ENCODE data around the gene RIN3. TPM values are rescaled to one million over a fixed set of nuclear protein-coding genes. Genes with fewer than 3 reads are reported as not detected.

RIN3 gene
- total RNA-seq, 2 donors from 2014 or later: 47.4 to 54.2 TPM

- no peak for TF ChIP-seq CTCF (IDR thresholded peaks at IDR 0.05)
- ATAC-seq (ENCODE audit: insufficient number of reproducible peaks, low FRiP score, low read depth): no peak
- H3K9me3 ChIP-seq: no peaks in the 10 kb centered on the region
- peaks cover 9 to 38% of the 10 kb centered on the region in 2 donors for H3K4me1 ChIP-seq (ENCODE audit: control insufficient read depth in 1 of 2, low read depth in 2 of 2)
- DNase-seq (ENCODE audit: low spot score): no peak
- H3K36me3 ChIP-seq: no peaks in the 10 kb centered on the region
- no peak overlapping the region for H3K27ac ChIP-seq
- no peaks in the 10 kb centered on the region for H3K27me3 ChIP-seq (replicated peaks; ENCODE audit: insufficient read depth)
- H3K4me3 ChIP-seq: no peak overlapping the region
These were observed 10.2 kb downstream of the RIN3 start for GRCh38 chr14:92523752-92524151.

GRCh38 chr14:92524602-92525185 lies 11.1 kb downstream of the RIN3 start:
- no peak overlapping the region for H3K4me3 ChIP-seq
- no peak for TF ChIP-seq CTCF (IDR thresholded peaks at IDR 0.05)
- no peak overlapping the region for H3K27ac ChIP-seq
- no peak for ATAC-seq (ENCODE audit: insufficient number of reproducible peaks, low FRiP score, low read depth)
- peaks cover 9 to 30% of the 10 kb centered on the region in 2 donors for H3K4me1 ChIP-seq (ENCODE audit: control insufficient read depth in 1 of 2, low read depth in 2 of 2)
- H3K27me3 ChIP-seq (replicated peaks; ENCODE audit: insufficient read depth): no peaks in the 10 kb centered on the region
- no peak for DNase-seq (ENCODE audit: low spot score)
- no peaks in the 10 kb centered on the region for H3K9me3 ChIP-seq
- no peaks in the 10 kb centered on the region for H3K36me3 ChIP-seq

- DNase-seq (ENCODE audit: low spot score) (no peak), ATAC-seq (ENCODE audit: insufficient number of reproducible peaks, low FRiP score, low read depth) (no peak)
- TF ChIP-seq CTCF (IDR thresholded peaks at IDR 0.05): no peak
- Histone ChIP-seq H3K27me3 (replicated peaks; ENCODE audit: insufficient read depth) (no peaks in the 10 kb centered on the region), H3K4me3 (no peak overlapping the region), H3K9me3 (no peaks in the 10 kb centered on the region), H3K36me3 (no peaks in the 10 kb centered on the region), H3K27ac (no peak overlapping the region), H3K4me1 (ENCODE audit: control insufficient read depth in 1 of 2, low read depth in 2 of 2) (peaks cover 9 to 28% of the 10 kb centered on the region in 2 donors)
These were observed 11.9 kb downstream of the RIN3 start for GRCh38 chr14:92525322-92526095.

GRCh38 chr14:92527721-92528120 lies 14.1 kb downstream of the RIN3 start:
- TF ChIP-seq CTCF (IDR thresholded peaks at IDR 0.05): no peak
- peaks cover 19 to 32% of the 10 kb centered on the region in 2 donors for H3K4me1 ChIP-seq (ENCODE audit: control insufficient read depth in 1 of 2, low read depth in 2 of 2)
- no peaks in the 10 kb centered on the region for H3K27me3 ChIP-seq (replicated peaks; ENCODE audit: insufficient read depth)
- H3K36me3 ChIP-seq: no peaks in the 10 kb centered on the region
- no peak for ATAC-seq (ENCODE audit: insufficient number of reproducible peaks, low FRiP score, low read depth)
- no peak for DNase-seq (ENCODE audit: low spot score)
- H3K4me3 ChIP-seq: no peak overlapping the region
- H3K9me3 ChIP-seq: no peaks in the 10 kb centered on the region
- H3K27ac ChIP-seq: no peak overlapping the region

GRCh38 chr14:92528486-92529100 lies 15.0 kb downstream of the RIN3 start:
- H3K36me3 ChIP-seq: no peaks in the 10 kb centered on the region
- H3K27ac ChIP-seq: no peak overlapping the region
- no peak for TF ChIP-seq CTCF (IDR thresholded peaks at IDR 0.05)
- H3K9me3 ChIP-seq: no peaks in the 10 kb centered on the region
- ATAC-seq (ENCODE audit: insufficient number of reproducible peaks, low FRiP score, low read depth): no peak
- no peak overlapping the region for H3K4me3 ChIP-seq
- no peaks in the 10 kb centered on the region for H3K27me3 ChIP-seq (replicated peaks; ENCODE audit: insufficient read depth)
- H3K4me1 ChIP-seq (ENCODE audit: control insufficient read depth in 1 of 2, low read depth in 2 of 2): peaks cover 20 to 40% of the 10 kb centered on the region in 2 donors
- DNase-seq (ENCODE audit: low spot score): no peak

Measured in thoracic aorta (tissue), 2 donors.